WTC11 (cell line): ENCODE measurements around the gene PNPO. TPM values are rescaled to one million over a fixed set of nuclear protein-coding genes. Genes with fewer than 3 reads are reported as not detected.
A peak's percentile ranks its signal among the peaks of the same experiment; 100 is the strongest.

Source experiments
- ATAC-seq: fragments of 200-7000 bp; cut with Tn5 transposase; 2 replicates; pipeline ENCODE4 v1.10.0; 2021; ENCODE audit warnings: mild to moderate bottlenecking, moderate library complexity
- CTCF ChIA-PET: fragments of 300-600 bp; sonication (Branson Sonifier 250); formaldehyde crosslinking; loops from one replicate; lab custom pipeline; 2021; ENCODE audit warnings: antibody characterized with exemption; lab: Charles Lee
- POLR2A ChIA-PET: fragments of 350-600 bp; sonication (Branson Sonifier 250); formaldehyde crosslinking; loops from one replicate; lab custom pipeline; 2021; ENCODE audit warnings: antibody characterized with exemption; lab: Charles Lee
- DNase-seq: peaks from one replicate; pipeline ENCODE4 v3.0.0; 2021; ENCODE audit warnings: low spot score
- H3K27ac Mint-ChIP-seq: 2 replicates; pipeline ENCODE4 v1.8.0; 2021; ENCODE audit warnings: mixed read lengths
- H3K27me3 Mint-ChIP-seq: 2 replicates; pipeline ENCODE4 v1.8.0; 2021; ENCODE audit warnings: low read depth, mild to moderate bottlenecking, moderate library complexity, mixed read lengths
- H3K36me3 Mint-ChIP-seq: 2 replicates; pipeline ENCODE4 v1.8.0; 2021; ENCODE audit warnings: mixed read lengths
- H3K4me1 Mint-ChIP-seq: 2 replicates; pipeline ENCODE4 v1.8.0; 2022; ENCODE audit warnings: mixed read lengths
- H3K4me3 Mint-ChIP-seq: 2 replicates; pipeline ENCODE4 v1.8.0; 2021; ENCODE audit warnings: mild to moderate bottlenecking, moderate library complexity, mixed read lengths
- H3K9me3 Mint-ChIP-seq: 2 replicates; pipeline ENCODE4 v1.8.0; 2021; ENCODE audit warnings: mixed read lengths
- CTCF ChIP-seq: fragments of 200-600 bp; IDR thresholded peaks from 2 replicates; pipeline ENCODE4 v1.8.0; 2022; ENCODE audit warnings: antibody characterized with exemption
- E2F1 ChIP-seq: sonication (generic); formaldehyde crosslinking; IDR thresholded peaks from 2 replicates; pipeline ENCODE4 v1.8.0; 2022; ENCODE audit warnings: mild to moderate bottlenecking, missing genetic modification reagents
- E2F5 ChIP-seq: sonication (generic); formaldehyde crosslinking; IDR thresholded peaks from 2 replicates; pipeline ENCODE4 v1.8.1; 2022; ENCODE audit warnings: mild to moderate bottlenecking, moderate library complexity, missing genetic modification reagents
- ERG ChIP-seq: fragments of 250-450 bp; sonication (Bioruptor Pico); IDR thresholded peaks from 2 replicates; pipeline ENCODE4 v1.8.0; 2021; ENCODE audit warnings: mild to moderate bottlenecking
- GABPB1 ChIP-seq: sonication (generic); formaldehyde crosslinking; IDR thresholded peaks from 2 replicates; pipeline ENCODE4 v1.8.1; 2023; ENCODE audit warnings: mild to moderate bottlenecking, missing genetic modification reagents
- GRHL2 ChIP-seq: fragments of 250-450 bp; sonication (Bioruptor Pico); IDR thresholded peaks from 2 replicates; pipeline ENCODE4 v1.8.0; 2022; ENCODE audit warnings: mild to moderate bottlenecking, moderate library complexity; ENCODE audit not compliant: insufficient replicate concordance, severe bottlenecking
- MLX ChIP-seq: sonication (generic); formaldehyde crosslinking; IDR thresholded peaks from 2 replicates; pipeline ENCODE4 v1.8.1; 2023; ENCODE audit warnings: mild to moderate bottlenecking, missing genetic modification reagents, moderate library complexity
- NR2C2 ChIP-seq: sonication (generic); formaldehyde crosslinking; IDR thresholded peaks from 2 replicates; pipeline ENCODE4 v1.8.0; 2022; ENCODE audit warnings: mild to moderate bottlenecking, missing genetic modification reagents
- SMAD4 ChIP-seq: sonication (generic); formaldehyde crosslinking; IDR thresholded peaks from 2 replicates; pipeline ENCODE4 v1.8.0; 2022; ENCODE audit warnings: mild to moderate bottlenecking, missing genetic modification reagents
- USF2 ChIP-seq: sonication (generic); formaldehyde crosslinking; IDR thresholded peaks from 2 replicates; pipeline ENCODE4 v1.8.1; 2023; ENCODE audit warnings: mild to moderate bottlenecking, missing genetic modification reagents, moderate library complexity
- ZMAT4 ChIP-seq: fragments of 250-450 bp; sonication (Bioruptor Pico); IDR thresholded peaks from 2 replicates; pipeline ENCODE4 v1.9.0; 2021; ENCODE audit warnings: mild to moderate bottlenecking
- ZNF138 ChIP-seq: sonication (generic); formaldehyde crosslinking; conservative IDR thresholded peaks from 2 replicates; pipeline ENCODE4 v1.8.1; 2022; ENCODE audit warnings: mild to moderate bottlenecking, moderate library complexity, missing genetic modification reagents
- ZNF281 ChIP-seq: sonication (generic); formaldehyde crosslinking; IDR thresholded peaks from 2 replicates; pipeline ENCODE4 v1.8.0; 2023; ENCODE audit warnings: mild to moderate bottlenecking, missing genetic modification reagents
- ZNF425 ChIP-seq: fragments of 250-450 bp; sonication (Bioruptor Pico); conservative IDR thresholded peaks from 2 replicates; pipeline ENCODE4 v1.9.0; 2021; ENCODE audit warnings: mild to moderate bottlenecking
- total RNA-seq: library from RNA; stranded (reverse); gene quantifications from 3 replicates; pipeline ENCODE4 v1.2.3, GENCODE V29; 2021

The PNPO gene
- total RNA-seq, 1 experiment from 2014 or later, result 12.2 TPM

- TF ChIP-seq E2F5 (CRISPR knock-in tag), result no peak
- no peak for TF ChIP-seq ERG (CRISPR knock-in tag)
Observed at GRCh38 chr17:47905221-47905733, 36.1 kb upstream of the PNPO start (continued).

GRCh38 chr17:47906443-47906842 is 34.9 kb upstream of the PNPO start:
- Mint-ChIP-seq H3K27ac (0 out of 2 replicates have a peak overlapping the region, but pooled peaks have one; percentile 47), H3K9me3 (no peaks in the 10 kb centered on the region), H3K4me3 (no peak overlapping the region), H3K4me1 (peaks cover 29% of the 10 kb centered on the region), H3K27me3 (no peaks in the 10 kb centered on the region), H3K36me3 (peaks cover 3% of the 10 kb centered on the region; the same call in 1 of the 2 replicates)
- ChIA-PET CTCF (interaction anchor here (1.1 to 2.1 kb wide), 3 partner anchors 17 to 64 kb away, joined by 3 to 7 read pairs (median 5); partner anchors contain the start of gene CDK5RAP3), POLR2A (no interaction called here)
- no peak for ATAC-seq
- DNase-seq, result no peak
- TF ChIP-seq E2F1 (CRISPR knock-in tag) (no peak), ZNF138 (CRISPR knock-in tag) (no peak), ZNF281 (CRISPR knock-in tag) (no peak), ZMAT4 (CRISPR knock-in tag) (no peak), USF2 (CRISPR knock-in tag) (no peak), CTCF (no peak)

GRCh38 chr17:47907932-47908562 is 33.3 kb upstream of the PNPO start:
- DNase-seq, result no peak
- H3K4me3 Mint-ChIP-seq, result no peak overlapping the region
- no peak overlapping the region for H3K27ac Mint-ChIP-seq
- no peak for ATAC-seq
- no peaks in the 10 kb centered on the region for H3K9me3 Mint-ChIP-seq
- ChIA-PET POLR2A (no interaction called here), CTCF (interaction anchor here (0.7 kb wide), 1 partner anchor 67 kb away, joined by 3 read pairs; the partner anchor contains the start of gene SCRN2)
- peaks cover 16% of the 10 kb centered on the region for H3K4me1 Mint-ChIP-seq
- H3K27me3 Mint-ChIP-seq, result no peaks in the 10 kb centered on the region
- H3K36me3 Mint-ChIP-seq, result peaks cover 3% of the 10 kb centered on the region; the same call in 1 of the 2 replicates
- no peak for TF ChIP-seq GRHL2
- no peak for TF ChIP-seq SMAD4
- TF ChIP-seq ZNF425 (CRISPR knock-in tag), result no peak
- no peak for TF ChIP-seq ERG (CRISPR knock-in tag)
- no peak for TF ChIP-seq MLX (CRISPR knock-in tag)
- no peak for TF ChIP-seq NR2C2 (CRISPR knock-in tag)
- TF ChIP-seq GABPB1, result no peak
